Endometrium (tissue), 2 donors: ENCODE data around the gene HOMER2.
"Not testable (repeated sequence)": the region's sequence is repeated elsewhere in the genome, so short reads cannot be mapped to it uniquely, and the experiment has no call there.

Source experiments
- FAIRE-seq: peaks from 2 replicates; lab custom pipeline; 2012; peaks lifted over from hg19 to GRCh38; lab: Jason Lieb, UNC
- donor health status: control.
- donor health status: control.

HOMER2 gene

DNA sequence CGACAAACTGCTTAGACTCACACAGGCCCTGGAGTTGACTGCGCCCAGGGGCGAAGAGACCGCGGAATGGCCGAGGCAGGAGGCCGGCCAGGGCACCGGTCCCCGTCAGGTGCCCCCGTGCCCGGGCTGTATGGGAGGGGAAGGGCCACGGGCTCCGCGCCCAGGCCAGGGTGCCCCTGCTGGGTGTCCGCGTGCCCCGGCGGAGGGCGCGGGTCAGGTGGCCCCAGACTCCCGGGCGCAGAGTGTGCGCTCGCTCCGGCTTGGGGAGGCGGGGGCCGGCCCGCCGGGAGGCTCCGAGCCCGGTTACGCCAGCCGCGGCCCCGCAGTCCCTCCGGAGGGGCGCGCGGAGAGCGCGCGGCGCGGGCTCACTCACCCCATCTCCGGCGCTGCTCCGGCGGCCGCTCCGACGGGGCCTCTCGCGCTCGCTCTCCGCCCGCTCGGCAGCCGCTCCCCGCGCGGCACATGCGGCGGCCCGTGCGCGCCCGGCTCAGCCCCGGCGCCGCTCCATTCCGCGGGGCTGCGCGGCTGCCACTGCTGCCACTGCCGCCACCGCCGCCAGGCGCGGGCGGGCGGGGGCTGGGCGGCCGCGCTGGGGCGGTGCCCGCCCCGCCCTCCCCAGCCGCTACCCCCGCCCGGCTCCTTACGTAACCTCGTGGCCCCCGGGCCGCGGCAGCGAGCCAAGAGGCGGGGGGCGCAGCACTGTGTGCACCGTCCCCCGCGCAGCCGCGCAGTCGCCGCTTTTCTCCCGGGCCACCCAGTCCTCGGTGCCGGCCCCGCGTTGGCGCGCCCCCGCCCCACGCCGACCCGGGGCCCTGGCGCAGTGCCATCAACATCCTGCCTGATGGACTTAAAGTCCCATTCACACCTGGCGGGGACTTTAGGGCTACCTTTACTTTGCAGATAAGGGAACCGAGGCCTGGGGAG, at the start of gene HOMER2:
HOMER2 (minus strand) TSS at position 563 of the 924 bp plus-strand sequence; CDS start at position 378, 185 bp downstream.
- no peak for FAIRE-seq

- FAIRE-seq = not testable (repeated sequence)
Observed at GRCh38 chr15:83000672-83001031, 48.1 kb upstream of the HOMER2 start.

DNA sequence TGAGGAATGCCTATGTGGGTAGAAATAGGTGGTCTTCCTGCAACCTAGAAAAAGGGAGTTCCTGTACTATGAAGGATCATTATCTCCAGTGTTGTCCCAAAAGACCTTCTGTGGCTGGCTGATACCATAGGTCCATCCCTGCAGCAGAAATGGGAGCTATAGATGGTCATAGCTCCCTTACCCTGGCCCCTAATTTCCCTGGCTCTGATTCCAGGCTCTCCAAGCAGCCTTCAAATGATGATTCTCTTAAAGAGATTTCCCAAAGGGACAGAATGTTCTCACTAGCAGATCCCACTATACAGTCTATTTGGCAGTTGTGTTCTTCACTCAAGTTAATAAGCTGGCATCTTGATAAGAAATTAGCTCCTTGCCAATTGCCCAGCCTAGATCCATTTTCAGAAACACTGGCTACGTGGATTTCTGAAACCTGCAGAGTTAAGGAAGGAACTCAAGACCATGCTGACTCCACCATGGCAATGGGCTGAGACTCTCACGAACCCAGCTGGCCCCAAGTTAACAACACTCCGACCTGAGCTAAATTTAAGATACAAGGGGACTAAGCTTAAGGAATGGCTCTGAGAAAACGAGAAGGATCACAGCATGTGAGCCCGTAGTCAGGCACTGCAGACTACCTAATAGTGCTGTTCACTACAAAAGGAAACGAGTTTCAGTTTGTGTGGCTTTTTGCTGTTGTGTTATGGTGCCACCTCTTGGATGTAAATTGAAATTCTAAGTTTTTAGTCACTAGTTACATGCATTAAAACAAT, 47.6 kb upstream of the HOMER2 start:
- peak; percentile 39 for FAIRE-seq

- no peak for FAIRE-seq
Observed at GRCh38 chr15:82999426-82999825, 46.9 kb upstream of the HOMER2 start.

GRCh38 chr15:82995938-82996337, 43.4 kb upstream of the HOMER2 start:
- FAIRE-seq = no peak

GRCh38 chr15:82995076-82995475, 42.6 kb upstream of the HOMER2 start:
- FAIRE-seq = no peak

DNA sequence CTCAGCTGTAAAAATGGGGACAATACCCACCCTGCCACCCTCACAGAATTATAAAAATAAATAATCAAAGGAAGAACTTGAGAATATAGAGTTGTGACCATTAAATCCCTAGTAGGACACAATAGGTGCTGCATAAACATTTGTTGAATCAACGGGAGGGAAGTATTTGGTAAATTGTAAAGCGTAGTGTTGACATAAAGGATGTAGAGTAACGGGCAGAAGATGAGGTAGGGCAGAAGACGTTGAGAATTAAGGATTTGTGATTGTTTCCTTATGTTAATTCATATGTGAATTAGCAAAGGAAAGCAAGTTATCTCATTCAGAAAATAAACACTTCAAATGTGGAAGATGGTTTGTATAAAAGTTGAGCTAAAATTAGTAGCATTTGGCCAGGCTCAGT, 40.6 kb upstream of the HOMER2 start:
- no peak for FAIRE-seq

DNA sequence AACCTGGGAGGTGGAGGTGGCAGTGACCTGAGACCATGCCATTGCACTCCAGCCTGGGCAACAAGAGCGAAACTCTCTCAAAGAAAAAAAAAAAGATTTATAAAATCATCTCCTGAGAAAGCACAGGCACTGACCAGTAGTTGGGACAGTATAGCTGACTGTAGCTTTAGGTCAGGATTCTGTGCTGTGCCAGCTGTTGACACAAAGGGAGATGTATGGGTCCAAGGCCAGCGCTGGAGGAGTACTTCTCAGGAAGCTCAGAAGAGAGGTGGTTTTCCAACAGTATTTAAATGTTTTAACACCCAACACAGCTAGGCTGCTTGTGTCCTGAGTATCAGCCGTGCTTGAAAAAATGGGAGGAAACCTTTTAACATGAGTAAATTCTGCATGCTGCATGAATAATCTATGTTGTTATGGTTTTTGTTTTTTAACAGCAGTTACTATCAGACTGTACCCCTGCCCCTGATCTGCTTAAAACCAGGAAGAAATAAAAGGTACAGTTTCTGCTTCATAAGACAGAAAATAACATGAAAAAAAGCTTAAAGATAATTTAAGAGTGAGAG, 40.0 kb upstream of the HOMER2 start:
- FAIRE-seq = no peak

DNA sequence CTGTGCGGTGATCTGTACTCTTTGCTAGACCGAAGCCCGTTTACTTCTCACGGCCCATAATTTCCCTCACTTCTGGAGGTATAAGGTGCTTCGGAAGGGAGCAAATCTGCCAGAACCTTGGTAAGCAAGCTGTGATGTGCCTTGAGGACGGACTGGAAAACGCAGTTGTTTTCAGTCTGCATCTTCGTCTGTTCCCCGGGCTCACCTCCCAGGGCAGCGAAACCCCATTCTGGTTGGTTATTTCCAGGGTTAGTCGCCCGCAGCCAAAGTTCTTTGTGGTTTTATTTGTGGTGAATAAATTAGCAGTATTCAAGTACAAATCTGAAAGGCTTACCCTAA, 33.9 kb upstream of the HOMER2 start:
- FAIRE-seq = no peak

DNA sequence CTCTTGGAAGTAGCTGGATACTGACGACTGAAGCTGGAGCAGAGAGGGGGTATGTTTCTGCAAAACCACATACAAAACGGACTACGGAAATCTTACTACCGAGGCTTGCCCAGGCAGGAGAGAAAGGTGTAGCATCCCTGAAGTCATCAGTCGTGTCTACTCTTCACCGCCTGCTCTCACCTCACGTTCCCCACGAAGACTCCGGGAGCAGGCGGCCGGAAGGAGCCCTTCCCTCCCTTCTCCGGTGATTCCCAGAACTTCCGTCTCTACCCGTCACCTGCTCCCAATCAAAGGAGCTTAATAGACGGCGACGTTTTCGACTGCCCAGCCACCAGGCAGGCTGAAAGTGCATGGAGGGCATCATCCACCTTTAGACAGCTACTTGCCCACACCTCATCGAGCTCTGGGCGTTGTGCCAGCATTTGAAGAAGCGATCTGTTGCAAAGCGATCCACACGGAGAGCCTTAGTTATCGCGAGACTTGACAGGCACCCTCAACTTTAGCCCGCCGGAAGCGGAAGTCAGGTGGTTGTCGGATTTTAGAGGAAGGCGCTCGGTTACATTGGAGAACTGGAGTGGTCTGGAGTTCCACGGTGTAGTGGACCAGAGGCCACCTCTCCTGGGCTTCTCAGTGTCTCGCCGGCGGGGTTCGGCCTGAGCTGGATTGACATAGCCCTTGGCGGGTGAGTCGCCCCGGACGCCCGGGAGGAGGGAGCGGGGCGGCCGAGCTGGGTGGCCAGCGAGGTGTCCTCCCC, 33.3 kb upstream of the HOMER2 start, which contains the start of gene RAMAC:
RAMAC (plus strand) TSS at position 523 of the 754 bp plus-strand sequence. CDS start 2,809 bp downstream, outside the sequence.
- FAIRE-seq = peak; percentile 53

- FAIRE-seq = no peak
Observed at GRCh38 chr15:82980981-82981380, 28.5 kb upstream of the HOMER2 start.

DNA sequence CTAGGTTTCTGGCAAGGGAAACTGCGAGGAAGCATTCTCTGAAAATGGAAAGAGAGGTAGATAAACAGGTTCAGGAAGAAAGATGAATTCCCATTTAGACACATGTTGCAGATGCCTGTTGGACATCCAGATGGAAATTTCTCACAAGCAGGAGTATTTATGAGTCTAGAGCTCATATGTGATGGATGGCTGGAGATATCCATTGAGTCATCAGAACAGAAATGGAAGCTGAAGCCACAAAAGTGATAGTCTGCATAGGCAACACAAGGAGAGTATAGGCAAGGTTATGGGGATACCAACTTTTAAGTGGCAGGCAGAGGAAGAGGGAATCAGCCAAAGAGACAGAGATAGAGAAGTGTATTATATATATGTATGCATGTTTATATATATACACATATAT, 27.2 kb upstream of the HOMER2 start:
- no peak for FAIRE-seq

- FAIRE-seq = no peak
Observed at GRCh38 chr15:82978438-82978837, 25.9 kb upstream of the HOMER2 start.

- FAIRE-seq = no peak
Observed at GRCh38 chr15:82977076-82977475, 24.6 kb upstream of the HOMER2 start.

DNA sequence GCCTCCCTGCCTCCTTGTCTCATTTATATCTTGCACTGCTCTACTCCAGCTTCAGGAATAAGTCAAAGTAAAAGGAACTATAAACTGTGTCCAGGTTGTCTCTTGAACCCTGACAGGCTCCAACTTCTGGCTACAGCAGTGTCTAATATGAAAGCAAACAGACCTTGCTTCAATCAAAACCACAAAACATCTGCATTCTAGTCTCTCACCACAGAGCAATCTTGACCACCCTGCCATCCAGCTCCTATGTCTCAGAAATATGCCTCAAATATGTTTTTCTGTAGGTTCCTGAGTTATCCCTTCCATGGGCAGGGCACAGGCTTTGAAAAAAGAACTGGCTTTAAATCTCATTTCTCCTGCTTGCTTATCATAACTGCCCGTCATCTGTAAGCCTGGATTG, 20.5 kb upstream of the HOMER2 start:
- FAIRE-seq = no peak

- no peak for FAIRE-seq
Observed at GRCh38 chr15:82971218-82971984, 18.9 kb upstream of the HOMER2 start.

DNA sequence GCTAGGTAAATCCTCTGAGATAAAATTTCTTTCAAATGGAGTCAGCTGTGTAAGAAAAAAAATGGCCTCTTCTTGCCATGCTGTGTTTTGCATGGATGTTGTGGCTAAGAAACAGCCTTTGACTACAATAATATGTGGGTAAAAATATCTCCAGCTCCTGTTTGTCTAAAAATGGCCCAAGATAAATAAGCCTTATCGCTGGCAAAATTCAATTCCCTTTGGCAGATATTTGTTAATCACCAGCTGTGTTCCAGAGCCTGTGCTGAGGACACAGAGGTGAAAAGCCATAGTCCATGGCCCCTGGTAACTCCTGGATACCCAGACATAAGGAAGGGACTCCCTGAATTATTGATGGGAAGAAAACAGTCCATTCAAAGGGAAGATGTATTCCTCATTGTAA, 18.2 kb upstream of the HOMER2 start:
- no peak for FAIRE-seq

GRCh38 chr15:82970078-82970686, 17.7 kb upstream of the HOMER2 start:
- no peak for FAIRE-seq

- FAIRE-seq = no peak
Observed at GRCh38 chr15:82969353-82969752, 16.8 kb upstream of the HOMER2 start.

GRCh38 chr15:82968066-82968465, 15.5 kb upstream of the HOMER2 start:
- no peak for FAIRE-seq

- FAIRE-seq = no peak
Observed at GRCh38 chr15:82966671-82967071, 14.2 kb upstream of the HOMER2 start.
